D721Med (cell line): Measurements from ENCODE around the gene KSR1.

ENCODE experiments used
- DNase-seq: peaks from one replicate; pipeline ENCODE4 v3.0.0; 2011; ENCODE audit warnings: low spot score; ENCODE audit not compliant: insufficient read length
- FAIRE-seq: peaks from 2 replicates; lab custom pipeline; 2011; peaks lifted over from hg19 to GRCh38; lab: Jason Lieb, UNC
- CTCF ChIP-seq: IDR thresholded peaks from 2 replicates; pipeline ENCODE4 v1.5.1; 2012; ENCODE audit warnings: mild to moderate bottlenecking, control low read depth; ENCODE audit not compliant: insufficient read depth; ENCODE audit errors: missing control alignments

The KSR1 gene

DNA sequence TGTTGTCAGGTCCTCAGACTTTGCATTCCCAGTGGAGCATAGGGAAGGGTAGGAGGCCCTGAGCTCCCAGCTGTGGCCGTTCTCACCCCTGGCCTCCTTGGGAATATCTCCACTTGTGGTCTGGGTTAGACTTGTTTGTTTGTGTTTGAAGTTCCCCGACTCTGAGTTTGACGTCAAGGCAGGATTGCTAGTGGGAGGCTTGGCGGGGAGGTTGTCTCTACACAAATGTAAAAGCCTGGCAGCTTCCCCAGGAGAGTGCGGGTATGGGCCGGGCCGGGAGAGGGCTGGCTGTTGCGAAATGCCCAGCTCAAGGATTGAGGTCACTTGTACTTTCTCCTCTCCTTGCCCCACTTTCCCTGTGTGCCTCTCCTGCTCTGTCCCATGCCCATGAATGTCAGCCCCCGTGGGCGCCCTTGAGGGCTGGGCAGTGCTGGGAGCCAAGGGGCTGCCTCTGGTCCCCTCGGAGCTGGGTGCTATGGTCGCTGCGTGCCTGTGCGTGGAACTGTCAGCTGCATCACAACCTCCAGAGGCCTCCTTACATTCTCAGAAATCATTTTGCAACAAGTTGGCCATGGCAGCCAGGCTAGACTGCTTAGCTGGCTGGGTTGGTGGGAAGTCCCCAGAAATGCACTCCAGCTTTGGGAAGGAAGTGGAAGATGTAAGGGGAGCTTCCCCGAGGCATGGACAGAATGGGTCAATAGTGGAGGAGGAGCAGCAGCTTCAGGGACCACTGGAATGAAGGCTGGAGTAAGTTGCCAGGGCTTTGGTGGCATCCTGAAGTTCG lies 84.3 kb downstream of the KSR1 start:
- no peak for TF ChIP-seq CTCF
- DNase-seq, result no peak
- FAIRE-seq, result no peak

DNA sequence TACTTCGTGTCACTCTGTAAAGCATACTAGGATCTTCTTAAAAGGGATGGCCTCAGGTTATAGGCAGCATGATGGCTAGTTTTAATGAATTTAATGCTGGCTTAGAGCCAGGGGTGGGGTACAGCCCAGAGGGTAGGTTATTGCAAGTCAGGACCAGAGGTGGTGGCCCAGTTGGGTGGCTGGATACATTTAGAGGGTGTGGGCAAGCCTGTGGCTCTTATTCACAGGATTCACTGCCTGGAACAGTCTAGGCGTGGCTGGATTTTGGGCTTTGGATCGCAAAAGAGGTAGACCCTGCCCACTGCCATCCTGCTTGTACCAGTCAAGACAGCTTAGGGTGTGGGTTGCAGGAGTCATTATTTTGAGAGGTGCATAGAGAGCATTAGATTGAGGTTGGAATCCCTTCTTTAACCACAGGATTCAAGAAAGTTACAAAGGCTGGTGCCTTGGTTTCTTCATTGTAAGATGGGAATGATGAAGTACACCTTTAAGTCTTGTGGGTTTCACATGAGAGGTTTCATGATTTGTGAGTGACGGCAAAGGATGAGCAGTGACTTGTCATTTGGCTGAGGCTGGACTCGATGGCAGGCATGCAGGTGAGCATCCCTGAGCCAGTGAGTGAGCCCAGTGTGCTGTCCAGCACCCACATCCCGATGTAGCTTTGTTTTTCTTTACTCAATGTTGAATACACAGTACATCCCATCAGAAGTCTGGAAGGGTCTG lies 85.2 kb downstream of the KSR1 start:
- TF ChIP-seq CTCF, result no peak
- FAIRE-seq, result no peak

DNA sequence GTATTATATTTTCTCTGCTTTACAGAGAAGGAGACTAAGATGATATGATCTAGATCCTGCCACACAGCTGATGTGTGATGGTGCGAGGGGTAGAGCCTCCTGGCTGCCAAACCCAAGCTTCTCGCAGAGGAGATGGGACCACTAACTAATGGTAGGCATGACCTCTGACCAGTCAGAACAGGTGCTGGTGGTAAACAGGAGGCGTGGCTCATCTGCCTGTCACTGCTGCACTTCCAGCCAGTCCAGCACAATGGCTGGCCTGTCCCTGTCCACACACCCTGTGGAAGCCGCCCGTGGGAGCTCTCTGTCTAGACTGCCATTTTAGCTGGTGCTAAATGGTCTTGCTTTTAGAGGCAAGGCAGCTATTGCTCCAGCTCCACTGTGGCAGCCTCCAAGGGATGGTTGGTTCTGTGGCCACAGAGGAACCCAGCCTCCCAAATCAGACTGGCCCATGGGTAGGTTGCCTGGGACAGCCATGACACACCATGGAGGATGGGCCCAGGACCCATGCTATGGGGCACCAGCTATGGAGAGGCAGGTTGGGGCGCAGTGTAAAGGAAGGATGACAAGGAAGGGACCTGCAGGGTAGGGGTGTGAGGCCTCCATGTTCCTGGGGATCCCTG lies 86.7 kb downstream of the KSR1 start:
- no peak for TF ChIP-seq CTCF
- DNase-seq (no peak), FAIRE-seq (no peak)

More for the DNA sequence above, 85.2 kb downstream of the KSR1 start:
- no peak for DNase-seq

GRCh38 chr17:27543464-27543856 lies 87.2 kb downstream of the KSR1 start:
- no peak for FAIRE-seq
- no peak for DNase-seq
- TF ChIP-seq CTCF, result no peak

DNA sequence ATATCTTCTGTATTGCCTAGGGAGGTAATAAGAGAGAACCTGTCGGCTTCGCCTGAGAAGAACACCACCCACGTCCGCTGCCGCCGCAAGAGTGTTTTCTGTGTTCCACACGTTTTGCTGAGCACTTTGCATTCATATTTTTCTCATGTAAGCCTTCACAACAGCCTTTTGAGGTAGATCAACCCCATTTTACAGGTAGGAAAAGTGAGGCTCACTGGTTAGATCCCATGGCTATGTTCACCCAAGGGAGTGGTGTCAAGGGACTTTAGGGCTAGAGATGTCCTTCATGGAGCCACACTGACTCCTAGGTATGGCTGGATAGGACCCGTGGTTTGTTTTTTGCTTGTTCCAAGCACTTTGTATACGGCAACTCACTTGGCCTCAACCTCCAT lies 87.7 kb downstream of the KSR1 start:
- DNase-seq (no peak), FAIRE-seq (no peak)
- no peak for TF ChIP-seq CTCF

GRCh38 chr17:27544350-27545131 lies 88.3 kb downstream of the KSR1 start:
- TF ChIP-seq CTCF, result no peak
- DNase-seq (no peak), FAIRE-seq (no peak)
